GM18858 (cell line): Measurements from ENCODE around the gene SPTY2D1.
"Not testable (repeated sequence)": the region's sequence is repeated elsewhere in the genome, so short reads cannot be mapped to it uniquely, and the experiment has no call there.

Experiments
- ATAC-seq: cut with Tn5 transposase; IDR thresholded peaks from one replicate; pipeline ENCODE4 v1.9.1; 2021; ENCODE audit not compliant: unreplicated experiment

Gene SPTY2D1

GRCh38 chr11:18618342-18619025 lies 15.7 kb downstream of the SPTY2D1 start:
- ATAC-seq, result no peak

- ATAC-seq, result no peak
Measured at GRCh38 chr11:18617688-18618341, 16.3 kb downstream of the SPTY2D1 start.

- ATAC-seq, result peak; percentile 96
Measured at GRCh38 chr11:18615628-18616392, 18.3 kb downstream of the SPTY2D1 start.

- no peak for ATAC-seq
Measured at GRCh38 chr11:18614667-18615066, 19.5 kb downstream of the SPTY2D1 start.

GRCh38 chr11:18612394-18612793 lies 21.7 kb downstream of the SPTY2D1 start:
- no peak for ATAC-seq

- no peak for ATAC-seq
Measured at GRCh38 chr11:18611196-18611595, 22.9 kb downstream of the SPTY2D1 start.

- ATAC-seq, result no peak
Measured at GRCh38 chr11:18608376-18608775, 25.8 kb downstream of the SPTY2D1 start.

- no peak for ATAC-seq
Measured at GRCh38 chr11:18600915-18601569, 33.1 kb downstream of the SPTY2D1 start.

- ATAC-seq, result no peak
Measured at GRCh38 chr11:18599739-18600230, 34.4 kb downstream of the SPTY2D1 start, which contains the start of gene MISFA. MISFA (plus strand) TSS chr11:18599789; CDS start chr11:18599929, 140 bp downstream.

GRCh38 chr11:18594999-18595749 lies 39.0 kb downstream of the SPTY2D1 start:
- ATAC-seq, result no peak

- not testable (repeated sequence) for ATAC-seq
Measured at GRCh38 chr11:18594088-18594487, 40.1 kb downstream of the SPTY2D1 start.

- ATAC-seq, result no peak
Measured at GRCh38 chr11:18590571-18590970, 43.6 kb downstream of the SPTY2D1 start.

GRCh38 chr11:18588297-18589252 lies 45.6 kb downstream of the SPTY2D1 start, which contains the start of gene UEVLD:
UEVLD (minus strand) TSS chr11:18588734; CDS start chr11:18588654, 80 bp downstream.
- ATAC-seq, result peak; percentile 48

GRCh38 chr11:18581825-18582224 lies 52.3 kb downstream of the SPTY2D1 start:
- no peak for ATAC-seq

GRCh38 chr11:18580113-18580766 lies 53.9 kb downstream of the SPTY2D1 start:
- ATAC-seq, result no peak

- no peak for ATAC-seq
Measured at GRCh38 chr11:18578975-18579598, 55.1 kb downstream of the SPTY2D1 start.

GRCh38 chr11:18575361-18575760 lies 58.8 kb downstream of the SPTY2D1 start:
- ATAC-seq, result no peak

GRCh38 chr11:18567081-18567480 lies 67.1 kb downstream of the SPTY2D1 start:
- no peak for ATAC-seq
